Fibroblast of the conjunctiva (primary cell): ENCODE results near the gene FNDC3B.

Experiments used
- DNase-seq: peaks from one replicate; pipeline ENCODE4 v3.0.0-alpha.2; 2010; ENCODE audit warnings: low read depth

The FNDC3B gene

GRCh38 chr3:172268425-172268824 is 229.0 kb downstream of the FNDC3B start:
- DNase-seq = no peak

DNA sequence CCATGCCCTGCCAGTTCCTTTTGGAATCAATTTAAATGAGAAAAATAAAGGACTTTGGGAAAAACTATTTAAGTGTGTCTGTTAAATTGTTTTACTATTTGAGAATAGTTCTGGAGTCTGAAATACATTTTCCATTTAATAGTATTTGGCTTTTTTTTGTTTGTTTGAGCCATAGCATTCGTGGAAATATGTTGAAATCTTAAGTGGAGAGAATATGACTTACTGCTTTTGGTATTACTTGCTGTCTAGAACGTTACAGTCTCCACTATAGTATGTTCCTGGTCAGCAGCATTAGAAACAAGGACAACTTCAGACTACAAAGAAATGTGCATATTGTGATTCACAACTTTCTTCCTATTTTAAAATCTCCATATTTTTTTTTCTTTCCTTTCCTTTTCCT is 229.5 kb downstream of the FNDC3B start:
- no peak for DNase-seq

- DNase-seq = no peak
These were observed 231.3 kb downstream of the FNDC3B start for GRCh38 chr3:172270557-172271166.

GRCh38 chr3:172271386-172271976 is 232.1 kb downstream of the FNDC3B start:
- no peak for DNase-seq

GRCh38 chr3:172272698-172273097 is 233.3 kb downstream of the FNDC3B start:
- peak; percentile 50 for DNase-seq

GRCh38 chr3:172273378-172273777 is 234.0 kb downstream of the FNDC3B start:
- no peak for DNase-seq

- DNase-seq = no peak
These were observed 235.5 kb downstream of the FNDC3B start for GRCh38 chr3:172274906-172275305.

DNA sequence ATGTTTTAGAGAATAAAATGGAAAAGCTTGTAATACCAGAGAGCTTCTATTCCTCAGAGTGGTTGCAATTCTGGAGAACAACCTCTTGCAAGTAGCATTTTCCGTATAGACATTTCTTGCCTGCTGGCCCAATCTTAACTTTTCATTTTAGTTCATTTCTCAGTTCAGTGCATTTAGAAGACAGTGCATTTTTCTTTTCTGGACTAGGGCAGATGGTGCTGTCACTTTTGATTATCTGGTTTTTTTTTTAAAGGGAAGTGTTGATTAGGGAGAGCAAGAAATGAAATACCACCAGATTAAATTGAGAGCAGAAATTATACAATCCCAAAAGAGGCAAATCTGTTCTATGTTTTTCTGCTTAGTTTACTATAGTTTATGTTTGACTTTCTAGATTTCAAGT is 236.2 kb downstream of the FNDC3B start:
- DNase-seq = no peak

GRCh38 chr3:172276103-172276502 is 236.7 kb downstream of the FNDC3B start:
- no peak for DNase-seq

- DNase-seq = no peak
These were observed 237.8 kb downstream of the FNDC3B start for GRCh38 chr3:172277151-172277652.

DNA sequence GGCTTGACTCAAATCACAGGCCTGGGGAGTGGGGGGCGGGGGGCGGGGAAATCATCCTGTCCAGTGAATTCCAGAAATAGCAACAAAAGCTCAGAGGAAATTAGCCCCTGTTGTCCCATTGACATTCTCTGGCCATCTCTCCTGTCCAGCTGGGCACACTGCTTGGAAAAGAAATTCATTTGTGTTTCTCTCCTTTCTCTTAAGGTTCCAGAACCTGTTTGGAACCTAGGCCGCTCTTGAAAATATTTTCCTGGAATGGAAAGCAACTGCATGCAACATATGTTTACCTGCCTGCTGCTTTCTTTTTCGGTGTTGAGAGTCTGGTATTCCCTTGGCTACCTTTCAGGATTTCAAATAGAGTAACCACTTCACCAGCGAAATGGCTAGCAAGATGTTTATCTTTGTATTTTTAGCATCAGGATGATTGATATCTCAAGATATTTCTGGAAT is 239.8 kb downstream of the FNDC3B start:
- no peak for DNase-seq

DNA sequence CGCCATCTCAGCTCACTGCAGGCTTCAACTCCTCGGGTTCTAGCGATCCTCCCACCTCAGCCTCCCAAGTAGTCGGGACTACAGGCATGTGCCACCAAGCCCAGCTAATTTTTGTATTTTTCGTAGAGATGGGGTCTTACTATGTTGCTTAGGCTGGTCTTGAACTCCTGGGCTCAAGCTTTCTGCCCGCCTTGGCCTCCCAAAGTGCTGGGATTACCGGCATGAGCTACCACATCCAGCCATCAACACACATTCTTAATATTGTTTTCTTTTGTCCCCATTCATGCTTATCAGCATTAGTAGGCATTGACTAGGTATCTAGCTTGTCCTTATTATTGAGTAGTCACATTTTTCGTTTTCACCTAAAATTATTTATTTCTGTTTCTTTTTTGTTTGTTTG is 240.6 kb downstream of the FNDC3B start:
- no peak for DNase-seq

DNA sequence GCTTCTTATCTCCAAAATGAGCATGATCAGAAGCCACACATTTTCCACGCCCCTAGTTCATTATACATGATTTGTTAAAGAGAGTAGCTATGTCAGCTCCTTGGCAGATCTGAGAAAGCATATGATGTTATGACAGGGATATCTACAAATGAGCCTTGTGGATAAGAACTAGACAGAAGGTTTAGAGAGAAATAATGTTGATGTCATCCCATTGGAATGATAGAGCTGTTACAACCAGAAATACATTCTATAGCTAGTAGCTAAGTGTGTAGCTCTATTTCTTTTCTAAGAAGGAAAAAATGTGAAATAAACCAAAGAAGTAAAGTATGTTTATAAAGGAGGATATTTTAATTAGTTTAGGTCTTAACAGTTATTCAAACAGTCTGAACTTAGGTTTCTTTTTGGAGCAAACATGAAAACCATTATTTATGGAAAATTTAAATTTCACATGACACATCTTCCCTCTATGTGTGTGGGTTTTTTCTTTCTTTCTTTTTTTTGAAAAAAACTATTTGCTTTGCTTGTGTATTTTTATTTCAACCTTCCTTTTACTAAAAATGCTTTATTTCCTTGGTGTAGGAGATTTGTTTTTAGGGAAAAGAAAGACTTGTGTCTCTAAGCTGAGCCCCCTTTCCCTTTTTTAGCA is 241.2 kb downstream of the FNDC3B start:
- DNase-seq = peak; percentile 39

- no peak for DNase-seq
These were observed 242.5 kb downstream of the FNDC3B start for GRCh38 chr3:172281884-172282283.

DNA sequence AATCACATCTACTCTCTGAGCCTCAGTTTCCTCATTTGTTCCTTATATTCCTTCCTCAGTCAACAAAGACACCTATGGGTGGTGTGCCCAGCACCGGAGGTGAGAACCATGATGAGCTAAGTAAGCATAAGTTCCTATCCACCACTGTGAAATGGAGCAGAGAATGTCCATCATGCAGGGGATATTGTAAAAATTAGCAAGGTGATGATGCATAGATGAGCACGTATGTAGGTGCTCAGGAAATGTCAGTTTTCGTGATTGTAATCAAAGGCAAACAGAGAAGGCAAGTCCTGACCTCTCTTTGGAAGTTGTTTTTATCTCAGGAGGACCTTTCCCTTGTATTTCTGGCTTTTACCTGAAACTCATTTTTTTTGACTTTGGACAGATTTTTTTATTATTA is 243.5 kb downstream of the FNDC3B start:
- no peak for DNase-seq

- no peak for DNase-seq
These were observed 244.5 kb downstream of the FNDC3B start for GRCh38 chr3:172283841-172284357.

- no peak for DNase-seq
These were observed 246.5 kb downstream of the FNDC3B start for GRCh38 chr3:172285844-172286243.

GRCh38 chr3:172286548-172287148 is 247.3 kb downstream of the FNDC3B start:
- DNase-seq = no peak

GRCh38 chr3:172287937-172288477 is 248.6 kb downstream of the FNDC3B start:
- no peak for DNase-seq

- no peak for DNase-seq
These were observed 249.3 kb downstream of the FNDC3B start for GRCh38 chr3:172288651-172289050.

DNA sequence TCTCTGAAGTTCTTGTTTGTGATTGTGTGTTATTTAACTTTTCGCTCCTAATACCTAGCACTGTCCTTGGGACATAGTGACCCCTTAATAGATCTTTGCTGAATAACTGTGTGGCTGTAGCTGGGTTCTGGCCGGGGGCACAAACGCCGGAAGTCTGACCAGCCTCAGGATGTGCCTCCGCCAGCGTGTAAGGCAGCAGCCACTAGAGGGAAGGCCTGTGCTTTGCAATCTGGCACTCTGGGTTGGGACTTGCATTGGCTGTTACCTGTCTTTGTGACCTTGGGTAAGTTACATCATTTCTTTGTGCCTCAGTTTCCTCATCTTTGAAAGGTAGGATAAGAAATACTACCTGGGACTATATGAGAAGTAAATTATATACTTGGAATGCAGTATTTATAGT is 250.2 kb downstream of the FNDC3B start:
- DNase-seq = no peak

DNA sequence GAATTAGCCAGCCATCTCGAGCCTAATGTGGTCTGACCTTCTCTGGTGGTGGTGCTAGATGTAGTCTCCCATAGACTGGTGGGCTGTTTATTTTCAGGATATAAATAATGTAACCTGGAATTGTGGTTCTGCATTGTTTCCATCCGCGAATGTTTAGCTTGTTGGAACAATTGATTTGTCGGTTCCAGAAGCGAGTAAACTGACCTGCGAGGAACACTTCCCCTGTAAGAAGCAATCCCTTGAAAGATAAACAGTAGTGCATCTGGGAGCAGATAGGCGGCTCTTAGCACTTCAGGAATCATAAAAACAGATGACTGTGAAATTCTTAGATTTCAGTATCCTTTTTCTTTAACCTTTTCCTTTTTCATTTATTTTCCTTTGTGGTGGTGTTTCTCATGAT is 251.1 kb downstream of the FNDC3B start:
- no peak for DNase-seq
